A549 (cell line): ENCODE measurements around the gene DHX30. TPM values are rescaled to one million over a fixed set of nuclear protein-coding genes. Genes with fewer than 3 reads are reported as not detected.

Source experiments
- ATAC-seq, 2 experiments: fragments of 200-7000 bp in 1 of 2; fragments of >200 bp in 1 of 2; cut with Nextera tagmentation in 1 of 2; cut with Tn5 transposase in 1 of 2; 3 replicates each; pipeline versions ENCODE4 v1.8.0 to v1.9.1; 2018 to 2020; ENCODE audit warnings: mild to moderate bottlenecking in 1 of 2, moderate library complexity in 1 of 2
- CTCF ChIA-PET: fragments of 300-600 bp; sonication (Branson Sonifier 250); formaldehyde crosslinking; extraction: SDS; loops from one replicate; lab custom pipeline; 2021; ENCODE audit warnings: antibody characterized with exemption, inconsistent platforms; lab: Yijun Ruan, JAX
- POLR2A ChIA-PET: fragments of 350-600 bp; formaldehyde crosslinking; extraction: SDS; loops from one replicate; lab custom pipeline; 2021; ENCODE audit warnings: antibody characterized with exemption, inconsistent platforms; lab: Yijun Ruan, JAX
- DNase-seq, 2 experiments: peaks; one replicate each; pipeline versions ENCODE4 v3.0.0 to v3.0.0-alpha.2; 2011 to 2016; ENCODE audit warnings: low read depth in 1 of 2, low spot score in 1 of 2
- FAIRE-seq: peaks from 2 replicates; lab custom pipeline; 2011; peaks lifted over from hg19 to GRCh38; lab: Jason Lieb, UNC
- H3K27ac ChIP-seq, 2 experiments: fragments of >200 bp; sonication (Bioruptor Twin); formaldehyde crosslinking; 3 replicates each; pipeline ENCODE4 v1.5.1; 2016 to 2017
- H3K4me1 ChIP-seq: fragments of >200 bp; sonication (Bioruptor Twin); formaldehyde crosslinking; 3 replicates; pipeline ENCODE4 v1.6.1; 2016
- H3K4me2 ChIP-seq: fragments of >200 bp; sonication (Bioruptor Twin); formaldehyde crosslinking; 3 replicates; pipeline ENCODE4 v1.6.1; 2016
- H3K4me3 ChIP-seq: fragments of >200 bp; sonication (Bioruptor Twin); formaldehyde crosslinking; 3 replicates; pipeline ENCODE4 v1.5.1; 2016
- H3K9me3 ChIP-seq: fragments of >200 bp; sonication (Bioruptor Twin); formaldehyde crosslinking; 3 replicates; pipeline ENCODE4 v1.6.1; 2016
- CHD2 ChIP-seq: fragments of 150-350 bp; IDR thresholded peaks from 2 replicates; pipeline ENCODE4 v1.6.1; 2014; ENCODE audit warnings: low read length; ENCODE audit not compliant: partially characterized antibody
- CTCF ChIP-seq: fragments of >200 bp; sonication (Bioruptor Twin); formaldehyde crosslinking; IDR thresholded peaks from 3 replicates; pipeline ENCODE4 v1.5.1; 2016
- EHMT2 ChIP-seq: fragments of 200-600 bp; sonication (generic); IDR thresholded peaks from 2 replicates; pipeline ENCODE4 v1.6.1; 2016; ENCODE audit warnings: antibody characterized with exemption, low read depth, mild to moderate bottlenecking, moderate library complexity
- FOXS1 ChIP-seq: fragments of 250-450 bp; sonication (Bioruptor Pico); IDR thresholded peaks from 2 replicates; pipeline ENCODE4 v1.5.0; 2020; ENCODE audit warnings: mild to moderate bottlenecking, moderate library complexity
- GATA3 ChIP-seq: IDR thresholded peaks from 2 replicates; pipeline ENCODE4 v1.6.1; 2012; ENCODE audit warnings: borderline replicate concordance
- HOXA7 ChIP-seq: fragments of 250-450 bp; sonication (Bioruptor Pico); IDR thresholded peaks from 2 replicates; pipeline ENCODE4 v1.5.0; 2020; ENCODE audit warnings: mild to moderate bottlenecking, moderate library complexity
- HOXB13 ChIP-seq: fragments of 250-450 bp; sonication (Bioruptor Pico); IDR thresholded peaks from 2 replicates; pipeline ENCODE4 v1.5.0; 2020; ENCODE audit warnings: low read depth, mild to moderate bottlenecking, moderate library complexity
- HOXB5 ChIP-seq: fragments of 250-450 bp; sonication (Bioruptor Pico); IDR thresholded peaks from 2 replicates; pipeline ENCODE4 v1.5.0; 2020; ENCODE audit warnings: mild to moderate bottlenecking, moderate library complexity
- JUN ChIP-seq, 2 experiments: fragments of >200 bp; sonication (Bioruptor Twin); formaldehyde crosslinking; IDR thresholded peaks; 2 replicates in 1 of 2; 3 replicates in 1 of 2; pipeline ENCODE4 v1.6.1; 2016 to 2017
- KDM1A ChIP-seq: fragments of 200-600 bp; sonication (generic); IDR thresholded peaks from 2 replicates; pipeline ENCODE4 v1.6.1; 2016; ENCODE audit warnings: low read depth, mild to moderate bottlenecking
- KDM5A ChIP-seq: fragments of 200-600 bp; sonication (generic); IDR thresholded peaks from 2 replicates; pipeline ENCODE4 v1.6.1; 2016; ENCODE audit warnings: antibody characterized with exemption, mild to moderate bottlenecking
- MAFK ChIP-seq: fragments of 450-650 bp; IDR thresholded peaks from 2 replicates; pipeline ENCODE4 v1.6.1; 2014; ENCODE audit not compliant: partially characterized antibody
- NFE2L2 ChIP-seq: fragments of 150-350 bp; conservative IDR thresholded peaks from 2 replicates; pipeline ENCODE4 v1.6.1; 2014; ENCODE audit warnings: low read length
- PHF8 ChIP-seq: fragments of 200-600 bp; sonication (generic); IDR thresholded peaks from 2 replicates; pipeline ENCODE4 v1.6.1; 2016; ENCODE audit warnings: low read depth, mild to moderate bottlenecking, antibody characterized with exemption, moderate library complexity, borderline replicate concordance
- RCOR1 ChIP-seq: fragments of 150-350 bp; IDR thresholded peaks from 2 replicates; pipeline ENCODE4 v1.6.1; 2014; ENCODE audit warnings: antibody characterized with exemption, low read length, low read depth
- RNF2 ChIP-seq: fragments of 200-600 bp; sonication (generic); IDR thresholded peaks from 2 replicates; pipeline ENCODE4 v1.6.1; 2016; ENCODE audit warnings: low read depth, mild to moderate bottlenecking, antibody characterized with exemption, moderate library complexity, borderline replicate concordance
- SREBF2 ChIP-seq: fragments of 450-650 bp; IDR thresholded peaks from 2 replicates; pipeline ENCODE4 v1.6.1; 2014; ENCODE audit warnings: mild to moderate bottlenecking, moderate library complexity
- TFCP2L1 ChIP-seq: fragments of 250-450 bp; sonication (Bioruptor Pico); IDR thresholded peaks from 2 replicates; pipeline ENCODE4 v1.5.0; 2021; ENCODE audit warnings: mild to moderate bottlenecking
- ZC3H11A ChIP-seq: fragments of 450-650 bp; IDR thresholded peaks from 2 replicates; pipeline ENCODE4 v1.6.1; 2014; ENCODE audit warnings: antibody characterized with exemption, mild to moderate bottlenecking
- WGBS: methylation state at CpG from one replicate; pipeline ENCODE4 v1.1.6; 2017; ENCODE audit errors: missing lambda C conversion rate; 5-methylcytosine and 5-hydroxymethylcytosine counted together
- polyA plus RNA-seq, 4 experiments: library from polyadenylated mRNA; depleted of rRNA in 3 of 4; stranded (reverse); fragments of >200 nt; fragmentation: RNase III in 1 of 4; extraction: RNeasy Plus Mini Kit Qiagen cat#74134 plus additional on column Dnase treatment in 1 of 4; gene quantifications; 2 replicates in 3 of 4; 3 replicates in 1 of 4; pipeline ENCODE4 v1.2.3, GENCODE V29; 2011 to 2017
- TF ChIP-seq, protein P1 (sequence below): IDR thresholded peaks from 2 replicates; pipeline ENCODE4 v1.6.1; 2012
- TF ChIP-seq, protein P2 (sequence below): fragments of 150-350 bp; IDR thresholded peaks from 2 replicates; pipeline ENCODE4 v1.6.1; 2014; ENCODE audit warnings: low read depth, mild to moderate bottlenecking, low read length

DHX30 gene
- polyA plus RNA-seq, 2 of the 4 experiments (the other 2 are of a cell fraction) = 40.5 to 44.6 TPM

DNA sequence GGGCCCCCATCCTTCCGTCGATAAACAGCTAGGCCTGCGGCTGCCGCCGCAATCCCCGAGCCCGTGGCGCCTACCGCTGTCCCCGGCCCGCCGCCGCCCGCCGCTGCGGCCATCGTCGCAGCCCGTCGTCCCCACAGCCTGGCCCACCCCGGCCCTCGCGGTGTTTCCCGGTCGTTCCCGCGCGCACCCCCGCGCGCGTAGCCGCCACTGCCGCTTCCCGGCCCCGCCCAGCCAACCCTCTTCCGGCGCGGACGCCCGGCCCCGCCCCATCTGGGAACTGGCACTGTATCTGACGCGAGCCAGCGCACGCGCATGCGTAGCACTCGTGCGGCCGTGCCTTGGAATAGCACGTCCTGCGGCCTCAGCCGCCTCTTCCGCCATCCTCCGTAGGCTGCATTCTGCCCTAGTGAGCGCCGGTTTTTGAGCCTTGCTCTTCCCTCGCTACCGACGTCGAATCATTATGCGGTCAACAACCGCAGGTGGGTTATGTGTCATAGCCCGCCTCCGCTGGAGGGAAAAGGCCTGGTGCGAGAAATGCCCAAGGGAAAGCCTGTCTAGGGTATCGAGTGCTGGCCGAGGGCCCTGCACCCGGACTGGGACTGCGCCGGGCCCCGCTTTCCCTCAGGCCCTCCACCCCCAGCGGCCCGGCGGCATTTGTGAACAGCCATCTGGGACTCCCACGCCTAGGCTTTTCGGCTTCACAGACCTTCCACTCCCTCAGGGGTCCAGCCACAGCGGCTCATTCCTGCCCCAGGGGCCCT lies 21.1 kb upstream of the DHX30 start, which contains the start of gene SMARCC1 (continued):
- no peak for TF ChIP-seq KDM1A
- TF ChIP-seq PHF8 = peak; percentile 63
- TF ChIP-seq CHD2 = peak; percentile 82
- TF ChIP-seq, protein P1, sequence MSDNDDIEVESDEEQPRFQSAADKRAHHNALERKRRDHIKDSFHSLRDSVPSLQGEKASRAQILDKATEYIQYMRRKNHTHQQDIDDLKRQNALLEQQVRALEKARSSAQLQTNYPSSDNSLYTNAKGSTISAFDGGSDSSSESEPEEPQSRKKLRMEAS = peak; percentile 28; the same call in 1 of the 2 replicates

- CTCF ChIA-PET = interaction anchor here (0.5 kb wide), 1 partner anchor 394 kb away, joined by 3 read pairs; no protein-coding TSS in a partner anchor
- DNase-seq (no peak), ATAC-seq (no peak), FAIRE-seq (no peak)
- Histone ChIP-seq H3K4me2 (peak overlapping the region; percentile 96), H3K9me3 (no peaks in the 10 kb centered on the region), H3K27ac (peak overlapping the region; percentile 97 to 99), H3K4me1 (peaks cover 20% of the 10 kb centered on the region; the same call in 2 of the 3 replicates), H3K4me3 (peak overlapping the region; percentile 90)
- POLR2A ChIA-PET = no interaction called here
- 61% methylated on average over 23 of the region's 23 CpGs for WGBS
- peak in 1 of 2 experiments; percentile 13; a peak in 1 of 5 replicates for TF ChIP-seq JUN (IDR thresholded peaks at IDR 0.05)
- no peak for TF ChIP-seq FOXS1 (CRISPR knock-in tag)
These were observed 20.3 kb upstream of the DHX30 start for GRCh38 chr3:47782446-47783308.

GRCh38 chr3:47783673-47784072 lies 19.3 kb upstream of the DHX30 start:
- Histone ChIP-seq H3K27ac (no peak overlapping the region), H3K4me1 (peaks cover 20% of the 10 kb centered on the region; the same call in 2 of the 3 replicates), H3K4me3 (no peak overlapping the region), H3K4me2 (no peak overlapping the region), H3K9me3 (no peaks in the 10 kb centered on the region)
- DNase-seq (no peak), ATAC-seq (no peak), FAIRE-seq (no peak)
- ChIA-PET POLR2A (no interaction called here), CTCF (interaction anchor here (0.5 kb wide), 1 partner anchor 393 kb away, joined by 3 read pairs; no protein-coding TSS in a partner anchor)
- TF ChIP-seq, protein P2, sequence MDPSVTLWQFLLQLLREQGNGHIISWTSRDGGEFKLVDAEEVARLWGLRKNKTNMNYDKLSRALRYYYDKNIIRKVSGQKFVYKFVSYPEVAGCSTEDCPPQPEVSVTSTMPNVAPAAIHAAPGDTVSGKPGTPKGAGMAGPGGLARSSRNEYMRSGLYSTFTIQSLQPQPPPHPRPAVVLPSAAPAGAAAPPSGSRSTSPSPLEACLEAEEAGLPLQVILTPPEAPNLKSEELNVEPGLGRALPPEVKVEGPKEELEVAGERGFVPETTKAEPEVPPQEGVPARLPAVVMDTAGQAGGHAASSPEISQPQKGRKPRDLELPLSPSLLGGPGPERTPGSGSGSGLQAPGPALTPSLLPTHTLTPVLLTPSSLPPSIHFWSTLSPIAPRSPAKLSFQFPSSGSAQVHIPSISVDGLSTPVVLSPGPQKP = no peak
- no peak for TF ChIP-seq ZC3H11A
- TF ChIP-seq PHF8 = no peak
- TF ChIP-seq SREBF2 = no peak
- TF ChIP-seq HOXB5 (CRISPR knock-in tag) = no peak
- TF ChIP-seq EHMT2 = no peak
- no peak for TF ChIP-seq NFE2L2
- no peak for TF ChIP-seq KDM5A
- no peak for TF ChIP-seq HOXA7 (CRISPR knock-in tag)
- TF ChIP-seq MAFK = no peak
- TF ChIP-seq CTCF = no peak
- no peak for TF ChIP-seq CHD2
- TF ChIP-seq RNF2 = no peak
- TF ChIP-seq RCOR1 = no peak
- no peak for TF ChIP-seq TFCP2L1 (CRISPR knock-in tag)
- no peak for TF ChIP-seq GATA3
- TF ChIP-seq HOXB13 (CRISPR knock-in tag) = no peak
